ENCODE data around the gene CFAP90. TPM values are rescaled to one million over a fixed set of nuclear protein-coding genes. Genes with fewer than 3 reads are reported as not detected.
A peak's percentile ranks its signal among the peaks of the same experiment; 100 is the strongest.

Gene CFAP90
- total RNA-seq, 1 donor from 2014 or later: 10.7 TPM

DNA sequence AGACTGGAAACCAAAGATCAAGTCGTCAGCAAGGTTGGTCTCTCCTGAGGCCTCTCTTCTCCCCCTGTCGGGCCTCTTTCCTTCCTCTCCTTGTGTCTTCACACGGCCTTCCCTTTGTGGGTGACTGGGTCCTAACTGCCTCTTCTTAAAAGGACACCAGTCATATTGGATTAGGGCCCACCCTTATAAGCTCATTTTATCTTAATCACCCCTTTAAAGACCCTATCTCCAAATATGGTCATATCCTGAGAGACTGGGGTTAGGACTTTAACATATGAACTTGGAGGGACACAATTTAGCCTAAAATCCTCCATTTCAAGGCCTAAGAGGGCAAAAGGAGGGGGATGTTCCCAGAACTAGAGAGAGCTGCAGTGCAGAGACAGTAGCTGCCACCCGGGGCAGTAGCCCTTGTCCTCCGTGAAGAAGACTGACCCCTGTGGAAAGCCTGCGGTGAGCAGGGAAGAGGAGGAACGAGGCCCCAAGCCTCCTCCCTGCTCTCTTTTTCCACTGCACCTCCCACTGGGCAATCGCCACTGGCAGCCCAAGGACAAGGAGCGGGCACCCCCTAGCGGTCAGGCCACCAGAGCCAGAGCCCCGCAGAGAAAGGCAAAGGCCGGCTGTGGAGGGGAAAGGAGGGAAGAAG lies 34.9 kb downstream of the CFAP90 start:
- no peak overlapping the region for H3K27ac ChIP-seq
- H3K4me3 ChIP-seq: no peak overlapping the region
- no peaks in the 10 kb centered on the region for H3K36me3 ChIP-seq
- peaks cover 6% of the 10 kb centered on the region for H3K4me1 ChIP-seq
- H3K27me3 ChIP-seq (ENCODE audit: low read depth): no peaks in the 10 kb centered on the region
- DNase-seq (peak; percentile 86), ATAC-seq (peak; percentile 93 to 95)
- TF ChIP-seq, protein P1, sequence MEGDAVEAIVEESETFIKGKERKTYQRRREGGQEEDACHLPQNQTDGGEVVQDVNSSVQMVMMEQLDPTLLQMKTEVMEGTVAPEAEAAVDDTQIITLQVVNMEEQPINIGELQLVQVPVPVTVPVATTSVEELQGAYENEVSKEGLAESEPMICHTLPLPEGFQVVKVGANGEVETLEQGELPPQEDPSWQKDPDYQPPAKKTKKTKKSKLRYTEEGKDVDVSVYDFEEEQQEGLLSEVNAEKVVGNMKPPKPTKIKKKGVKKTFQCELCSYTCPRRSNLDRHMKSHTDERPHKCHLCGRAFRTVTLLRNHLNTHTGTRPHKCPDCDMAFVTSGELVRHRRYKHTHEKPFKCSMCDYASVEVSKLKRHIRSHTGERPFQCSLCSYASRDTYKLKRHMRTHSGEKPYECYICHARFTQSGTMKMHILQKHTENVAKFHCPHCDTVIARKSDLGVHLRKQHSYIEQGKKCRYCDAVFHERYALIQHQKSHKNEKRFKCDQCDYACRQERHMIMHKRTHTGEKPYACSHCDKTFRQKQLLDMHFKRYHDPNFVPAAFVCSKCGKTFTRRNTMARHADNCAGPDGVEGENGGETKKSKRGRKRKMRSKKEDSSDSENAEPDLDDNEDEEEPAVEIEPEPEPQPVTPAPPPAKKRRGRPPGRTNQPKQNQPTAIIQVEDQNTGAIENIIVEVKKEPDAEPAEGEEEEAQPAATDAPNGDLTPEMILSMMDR (IDR thresholded peaks at IDR 0.05): peak; percentile 89
- H3K9me3 ChIP-seq: no peaks in the 10 kb centered on the region
- intact Hi-C loops (cut with DNase I): no loop called here

DNA sequence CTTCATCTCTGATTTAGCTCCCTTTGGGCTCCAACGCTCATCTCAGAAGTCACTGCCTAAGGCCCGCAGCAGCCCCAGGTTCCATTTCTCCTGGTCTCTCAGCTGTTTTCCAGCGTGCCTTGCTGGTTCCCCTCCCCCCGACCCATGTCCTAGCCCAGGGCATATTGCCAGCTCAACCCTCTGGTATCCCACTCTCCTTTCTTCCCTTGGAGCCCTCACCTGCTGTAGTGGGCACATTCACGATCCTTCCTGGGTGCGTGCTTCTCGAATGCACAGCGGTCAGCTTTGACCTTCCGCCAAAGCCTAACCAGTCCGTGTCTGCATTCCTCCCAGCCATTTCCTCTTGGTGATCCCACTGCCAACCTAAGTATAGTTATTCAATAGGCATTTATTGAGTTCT lies 36.1 kb downstream of the CFAP90 start:
- ATAC-seq: no peak
- no peak for DNase-seq

DNA sequence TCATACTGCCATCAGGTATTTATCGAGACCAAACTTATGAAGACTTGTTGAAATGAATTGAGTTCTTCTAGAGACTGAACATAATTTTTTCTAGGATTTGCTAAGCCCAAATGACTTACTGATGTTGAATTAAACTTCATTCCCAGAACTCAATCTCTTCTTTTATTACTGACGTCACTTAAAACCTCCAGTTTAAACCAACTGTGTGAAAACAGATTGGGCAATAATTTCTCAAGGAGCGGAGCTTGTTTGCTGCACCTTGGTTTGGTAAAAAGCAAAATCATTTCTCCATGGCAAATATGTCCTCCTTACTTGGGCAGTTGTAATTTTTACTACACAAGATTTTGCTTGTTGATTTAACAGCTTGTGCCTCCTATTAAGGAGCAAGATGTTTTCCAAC lies 37.4 kb downstream of the CFAP90 start:
- no peak overlapping the region for H3K4me3 ChIP-seq
- H3K4me1 ChIP-seq: peaks cover 6% of the 10 kb centered on the region
- no peaks in the 10 kb centered on the region for H3K9me3 ChIP-seq
- intact Hi-C loops (cut with DNase I): no loop called here
- H3K36me3 ChIP-seq: no peaks in the 10 kb centered on the region
- H3K27me3 ChIP-seq (ENCODE audit: low read depth): no peaks in the 10 kb centered on the region
- DNase-seq (no peak), ATAC-seq (peak in 1 of 2 donors; percentile 61)
- TF ChIP-seq, protein P1 (IDR thresholded peaks at IDR 0.05): no peak
- H3K27ac ChIP-seq: no peak overlapping the region

More for the DNA sequence above, 36.1 kb downstream of the CFAP90 start:
- TF ChIP-seq, protein P1 (IDR thresholded peaks at IDR 0.05): no peak
- Histone ChIP-seq H3K27me3 (ENCODE audit: low read depth) (no peaks in the 10 kb centered on the region), H3K4me1 (peaks cover 6% of the 10 kb centered on the region), H3K4me3 (no peak overlapping the region), H3K9me3 (no peaks in the 10 kb centered on the region), H3K27ac (no peak overlapping the region), H3K36me3 (no peaks in the 10 kb centered on the region)
- intact Hi-C loops (cut with DNase I): no loop called here

DNA sequence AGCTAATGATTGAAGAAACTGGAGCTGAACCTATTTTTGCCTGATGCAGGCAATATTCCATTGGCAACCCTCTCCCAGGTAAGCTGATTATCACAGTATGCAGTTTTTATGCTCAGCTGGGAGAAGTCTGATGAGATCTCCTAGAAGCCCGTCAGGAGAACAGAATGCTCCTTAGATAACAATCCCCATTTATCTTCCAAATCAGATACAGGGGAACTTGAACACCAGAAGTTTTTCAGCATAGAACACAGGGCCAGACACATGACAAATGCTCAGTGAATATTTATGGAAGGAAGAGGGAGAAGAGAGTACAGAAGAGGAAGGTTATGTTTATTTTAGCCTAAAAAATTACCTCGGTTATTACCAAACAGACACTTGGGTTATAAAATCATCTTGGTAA lies 37.9 kb downstream of the CFAP90 start:
- Histone ChIP-seq H3K27ac (no peak overlapping the region), H3K4me1 (peaks cover 6% of the 10 kb centered on the region), H3K27me3 (ENCODE audit: low read depth) (no peaks in the 10 kb centered on the region), H3K4me3 (no peak overlapping the region), H3K9me3 (no peaks in the 10 kb centered on the region), H3K36me3 (no peaks in the 10 kb centered on the region)
- TF ChIP-seq, protein P1 (IDR thresholded peaks at IDR 0.05): no peak
- intact Hi-C loops (cut with DNase I): no loop called here
- no peak for ATAC-seq
- DNase-seq: no peak

DNA sequence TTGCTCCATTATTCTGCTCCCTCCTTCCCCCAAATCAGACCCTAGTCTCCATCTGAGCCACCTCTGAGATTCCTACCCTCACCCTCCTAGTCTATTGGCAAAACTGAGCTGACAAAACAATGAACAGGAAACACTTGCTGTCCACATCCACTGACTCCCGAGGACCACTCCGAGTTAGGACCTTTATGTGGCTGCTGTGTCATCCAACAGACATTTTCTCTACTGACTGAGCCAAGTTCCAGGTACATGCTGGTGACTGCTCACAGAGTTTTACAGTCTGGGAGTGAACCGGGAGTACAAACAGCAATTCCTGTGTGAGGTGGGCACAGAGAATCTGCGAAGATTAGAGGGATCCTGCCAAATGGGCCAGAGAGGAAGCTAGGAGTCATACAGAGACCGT lies 39.2 kb downstream of the CFAP90 start:
- DNase-seq: no peak
- Histone ChIP-seq H3K36me3 (no peaks in the 10 kb centered on the region), H3K4me3 (no peak overlapping the region), H3K27ac (no peak overlapping the region), H3K4me1 (peaks cover 6% of the 10 kb centered on the region), H3K27me3 (ENCODE audit: low read depth) (no peaks in the 10 kb centered on the region), H3K9me3 (no peaks in the 10 kb centered on the region)
- intact Hi-C loops (cut with DNase I): no loop called here
- TF ChIP-seq, protein P1 (IDR thresholded peaks at IDR 0.05): no peak
- ATAC-seq: no peak

Data from lower lobe of right lung (tissue), 2 donors.